ENCODE measurements around the gene EMX1. TPM values are rescaled to one million over a fixed set of nuclear protein-coding genes. Genes with fewer than 3 reads are reported as not detected.

Gene EMX1
- total and polyA plus RNA-seq, 2 of the 13 experiments (the other 11 are each of a cell fraction or from before 2014, with no cell fraction given), result 0.62 to 4.9 TPM

DNA sequence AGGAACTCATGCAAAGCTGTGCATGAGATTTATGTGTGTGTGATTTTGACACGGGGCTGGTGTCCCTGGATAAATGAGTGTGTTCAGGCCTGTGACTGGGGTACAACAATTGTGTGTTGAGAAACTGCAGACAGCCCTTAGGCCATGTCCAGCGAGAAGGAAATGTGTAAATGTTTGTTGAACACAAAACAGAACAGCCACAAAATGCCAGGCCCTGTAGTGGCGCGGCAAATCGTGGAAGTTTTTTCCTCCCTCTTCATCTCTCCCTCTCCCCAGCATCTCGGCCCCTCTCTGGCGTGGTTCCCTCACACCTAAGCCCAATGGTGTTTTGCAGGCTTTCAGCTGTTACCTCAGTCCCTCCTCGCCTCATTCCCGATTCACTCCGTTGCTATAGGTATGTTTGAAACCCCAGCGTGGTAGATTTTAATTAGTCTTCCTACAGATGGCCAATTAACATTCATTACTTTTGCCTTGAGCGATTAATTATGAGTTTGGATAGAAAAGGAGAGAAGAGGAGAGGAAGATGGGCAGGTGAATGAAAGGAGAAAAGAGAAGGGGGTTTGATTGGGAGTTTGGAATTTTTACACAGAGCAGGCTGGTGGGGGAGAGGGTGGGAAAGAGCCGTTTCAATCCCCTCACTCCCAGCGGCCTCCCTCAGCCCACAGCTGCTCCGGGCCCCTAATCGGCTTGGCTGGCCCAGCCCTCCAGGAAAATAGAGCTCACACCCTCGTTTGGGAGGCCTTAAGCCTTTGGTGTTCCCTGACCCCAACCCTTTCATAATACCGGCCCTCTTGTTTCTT, 19.3 kb upstream of the EMX1 start:
- Histone ChIP-seq H3K4me3 (replicated peaks in 1 of 3; ENCODE audit: insufficient read depth in 1 of 3, low read depth in 2 of 3, low read length in 3 of 3) (no peak overlapping the region), H3K36me3 (replicated peaks in 1 of 2; ENCODE audit: control insufficient read depth in 1 of 2, insufficient read depth in 2 of 2, low read length in 2 of 2) (no peaks in the 10 kb centered on the region), H3K27ac (ENCODE audit: extremely low read length, insufficient read depth, low read length) (no peak overlapping the region), H3K9me3 (ENCODE audit: low read length) (no peaks in the 10 kb centered on the region), H3K4me2 (ENCODE audit: low read depth, low read length) (no peak overlapping the region), H3K27me3 (ENCODE audit: control insufficient read depth in 1 of 2, insufficient read depth in 2 of 2, low read length in 2 of 2) (peaks cover 12 to 73% of the 10 kb centered on the region in 2 experiments), H3K79me2 (ENCODE audit: insufficient read depth, low read length) (no peaks in the 10 kb centered on the region), H3K4me1 (ENCODE audit: insufficient read depth, low read length) (peaks cover 21% of the 10 kb centered on the region), H4K20me1 (ENCODE audit: insufficient read depth, low read length) (peaks cover 5% of the 10 kb centered on the region; the same call in 1 of the 2 replicates), H3K9ac (ENCODE audit: insufficient read depth, low read depth, low read length) (no peak overlapping the region), H2AFZ (ENCODE audit: low read length) (no peak overlapping the region)
- BruUV-seq (replicated peaks), result no TSS peak
- CTCF ChIA-PET (ENCODE audit: low intra/inter-chr PET ratio, low total read pairs), result no interaction called here
- DNase-seq (ENCODE audit: low spot score) (no peak), FAIRE-seq (no peak), ATAC-seq (no peak)
- POLR2A ChIA-PET, result no interaction called here
- intact Hi-C loops (cut with micrococcal nuclease; ENCODE audit: unreplicated experiment) (no loop called here), in situ Hi-C loops (cut with HindIII; ENCODE audit: extremely low pct_ligation_motif_present, low pct_unique_long_range_greater_than_20kb) (no loop called here)
- no peak for TF ChIP-seq ARNTL (CRISPR knock-in tag; IDR thresholded peaks at IDR 0.05)
- TF ChIP-seq ZNF256 (CRISPR knock-in tag; conservative IDR thresholded peaks at IDR 0.05), result no peak
- no peak for TF ChIP-seq ZBTB3 (CRISPR knock-in tag; IDR thresholded peaks at IDR 0.05; ENCODE audit: borderline replicate concordance, low read depth)
- WGBS (ENCODE audit: low lambda C conversion rate), result 20% methylated on average over 18 of the region's 18 CpGs

DNA sequence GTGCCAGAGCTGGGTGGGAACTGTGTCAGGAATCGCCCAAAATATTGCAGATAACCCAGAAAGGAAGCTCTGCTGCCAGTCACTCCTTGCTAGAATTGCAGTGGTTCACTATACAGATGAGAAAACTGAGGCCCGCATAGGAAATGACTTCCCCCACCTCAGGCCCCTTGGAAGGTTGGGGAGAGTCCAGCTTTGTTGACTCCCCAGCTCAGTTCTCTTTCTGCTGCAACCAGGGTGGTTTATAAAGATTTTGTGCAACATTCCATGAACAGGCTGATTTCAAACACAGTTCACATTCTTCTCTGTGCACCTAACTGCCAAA, 18.8 kb upstream of the EMX1 start:
- FAIRE-seq (no peak), ATAC-seq (no peak), DNase-seq (ENCODE audit: low spot score) (no peak)
- H3K36me3 ChIP-seq (replicated peaks in 1 of 2; ENCODE audit: control insufficient read depth in 1 of 2, insufficient read depth in 2 of 2, low read length in 2 of 2), result no peaks in the 10 kb centered on the region
- H3K4me3 ChIP-seq (replicated peaks in 1 of 3; ENCODE audit: insufficient read depth in 1 of 3, low read depth in 2 of 3, low read length in 3 of 3), result no peak overlapping the region
- ChIA-PET POLR2A (no interaction called here), CTCF (ENCODE audit: low intra/inter-chr PET ratio, low total read pairs) (no interaction called here)
- peaks cover 12 to 77% of the 10 kb centered on the region in 2 experiments for H3K27me3 ChIP-seq (ENCODE audit: control insufficient read depth in 1 of 2, insufficient read depth in 2 of 2, low read length in 2 of 2)
- H3K4me2 ChIP-seq (ENCODE audit: low read depth, low read length), result no peak overlapping the region
- in situ Hi-C loops (cut with HindIII; ENCODE audit: extremely low pct_ligation_motif_present, low pct_unique_long_range_greater_than_20kb), result no loop called here
- intact Hi-C loops (cut with micrococcal nuclease; ENCODE audit: unreplicated experiment), result no loop called here
- H3K79me2 ChIP-seq (ENCODE audit: insufficient read depth, low read length), result no peaks in the 10 kb centered on the region
- no peak overlapping the region for H3K27ac ChIP-seq (ENCODE audit: extremely low read length, insufficient read depth, low read length)
- H3K9ac ChIP-seq (ENCODE audit: insufficient read depth, low read depth, low read length), result no peak overlapping the region
- no peak overlapping the region for H2AFZ ChIP-seq (ENCODE audit: low read length)
- no peaks in the 10 kb centered on the region for H4K20me1 ChIP-seq (ENCODE audit: insufficient read depth, low read length)
- peaks cover 17% of the 10 kb centered on the region for H3K4me1 ChIP-seq (ENCODE audit: insufficient read depth, low read length)
- H3K9me3 ChIP-seq (ENCODE audit: low read length), result no peaks in the 10 kb centered on the region
- no TSS peak for BruUV-seq (replicated peaks)
- WGBS (ENCODE audit: low lambda C conversion rate), result 30% methylated on average over 2 of the region's 2 CpGs
- TF ChIP-seq ZNF234 (CRISPR knock-in tag; conservative IDR thresholded peaks at IDR 0.05) (no peak), RAD21 (CRISPR knock-in tag; IDR thresholded peaks at IDR 0.05) (no peak), HINFP (CRISPR knock-in tag; IDR thresholded peaks at IDR 0.05; ENCODE audit: low read depth) (no peak), ELF1 (CRISPR knock-in tag; IDR thresholded peaks at IDR 0.05) (no peak), IRF2 (CRISPR knock-in tag; IDR thresholded peaks at IDR 0.05) (no peak), BRCA1 (CRISPR knock-in tag; IDR thresholded peaks at IDR 0.05) (no peak), ZBTB20 (CRISPR knock-in tag; IDR thresholded peaks at IDR 0.05; ENCODE audit: borderline replicate concordance, low read depth) (no peak), PAX8 (CRISPR knock-in tag; IDR thresholded peaks at IDR 0.05; ENCODE audit: borderline replicate concordance) (no peak), ATRX (CRISPR knock-in tag; IDR thresholded peaks at IDR 0.05; ENCODE audit: borderline replicate concordance) (no peak), THAP7 (CRISPR knock-in tag; IDR thresholded peaks at IDR 0.05) (no peak), ETV6 (CRISPR knock-in tag; conservative IDR thresholded peaks at IDR 0.05) (no peak)

Data from HepG2 (cell line).